HAP-1 (cell line): ENCODE measurements around the gene VTI1B.

Source experiments
- DNase-seq, 2 experiments: peaks; one replicate each; pipeline ENCODE4 v3.0.0-alpha.2; 2016 to 2020; ENCODE audit warnings: low spot score in 2 of 2
- H3K27me3 ChIP-seq: fragments of 250-450 bp; sonication (Bioruptor Pico); 2 replicates; pipeline ENCODE4 v1.5.1; 2020; ENCODE audit warnings: low read depth, mild to moderate bottlenecking, moderate library complexity
- H3K36me3 ChIP-seq: fragments of 250-450 bp; sonication (Bioruptor Pico); replicated peaks from 2 replicates; pipeline ENCODE4 v1.5.1; 2020; ENCODE audit warnings: mild to moderate bottlenecking
- H3K4me1 ChIP-seq: fragments of 250-450 bp; sonication (Bioruptor Pico); 2 replicates; pipeline ENCODE4 v1.5.1; 2020; ENCODE audit warnings: mild to moderate bottlenecking
- H3K4me3 ChIP-seq: fragments of 250-450 bp; sonication (Bioruptor Pico); 2 replicates; pipeline ENCODE4 v1.5.1; 2020; ENCODE audit warnings: mild to moderate bottlenecking, moderate library complexity
- H3K9me3 ChIP-seq: fragments of 250-450 bp; sonication (Bioruptor Pico); 2 replicates; pipeline ENCODE4 v1.5.1; 2020; ENCODE audit warnings: mild to moderate bottlenecking, moderate library complexity
- in situ Hi-C: fragments of 300-500 bp; cut with MboI; formaldehyde crosslinking; loops from 3 replicates; pipeline ENCODE4 v1.14.3; 2020; ENCODE audit warnings: low sequenced_read_pairs, inconsistent platforms, mixed read lengths

VTI1B gene

GRCh38 chr14:67665868-67666267, 8.6 kb downstream of the VTI1B start:
- Histone ChIP-seq H3K36me3 (no peaks in the 10 kb centered on the region), H3K4me3 (no peak overlapping the region), H3K9me3 (no peaks in the 10 kb centered on the region), H3K4me1 (peaks cover 12% of the 10 kb centered on the region), H3K27me3 (no peaks in the 10 kb centered on the region)
- in situ Hi-C loops = no loop called here
- DNase-seq = no peak

- no peaks in the 10 kb centered on the region for H3K9me3 ChIP-seq
- H3K4me3 ChIP-seq = no peak overlapping the region
- in situ Hi-C loops = no loop called here
- H3K27me3 ChIP-seq = no peaks in the 10 kb centered on the region
- no peak for DNase-seq
- H3K4me1 ChIP-seq = peaks cover 7% of the 10 kb centered on the region
- H3K36me3 ChIP-seq = peaks cover 6% of the 10 kb centered on the region
These were observed 10.8 kb downstream of the VTI1B start for GRCh38 chr14:67663633-67664032.

GRCh38 chr14:67653651-67654280, 20.7 kb downstream of the VTI1B start:
- Histone ChIP-seq H3K27me3 (no peaks in the 10 kb centered on the region), H3K36me3 (peaks cover 76% of the 10 kb centered on the region), H3K4me1 (no peaks in the 10 kb centered on the region), H3K9me3 (no peaks in the 10 kb centered on the region), H3K4me3 (no peak overlapping the region)
- DNase-seq = no peak
- in situ Hi-C loops = no loop called here

- Histone ChIP-seq H3K4me1 (no peaks in the 10 kb centered on the region), H3K4me3 (no peak overlapping the region), H3K27me3 (no peaks in the 10 kb centered on the region), H3K36me3 (peaks cover 81% of the 10 kb centered on the region), H3K9me3 (no peaks in the 10 kb centered on the region)
- no peak for DNase-seq
- in situ Hi-C loops = no loop called here
These were observed 22.2 kb downstream of the VTI1B start for GRCh38 chr14:67652189-67652588.

- Histone ChIP-seq H3K36me3 (peaks cover 81% of the 10 kb centered on the region), H3K27me3 (no peaks in the 10 kb centered on the region)
- no peak for DNase-seq
These were observed 23.7 kb downstream of the VTI1B start for GRCh38 chr14:67650694-67651093.

GRCh38 chr14:67650151-67650550, 24.3 kb downstream of the VTI1B start:
- H3K4me3 ChIP-seq = no peak overlapping the region
- H3K4me1 ChIP-seq = no peaks in the 10 kb centered on the region
- H3K36me3 ChIP-seq = peaks cover 77% of the 10 kb centered on the region
- in situ Hi-C loops = no loop called here
- DNase-seq = no peak
- H3K27me3 ChIP-seq = no peaks in the 10 kb centered on the region
- H3K9me3 ChIP-seq = no peaks in the 10 kb centered on the region

More at GRCh38 chr14:67650694-67651093, 23.7 kb downstream of the VTI1B start:
- no peaks in the 10 kb centered on the region for H3K9me3 ChIP-seq
- H3K4me3 ChIP-seq = no peak overlapping the region
- H3K4me1 ChIP-seq = no peaks in the 10 kb centered on the region
- in situ Hi-C loops = no loop called here

- DNase-seq = no peak
- Histone ChIP-seq H3K9me3 (no peaks in the 10 kb centered on the region), H3K4me3 (no peak overlapping the region), H3K36me3 (peaks cover 48% of the 10 kb centered on the region), H3K27me3 (no peaks in the 10 kb centered on the region), H3K4me1 (no peaks in the 10 kb centered on the region)
- in situ Hi-C loops = no loop called here
These were observed 28.3 kb downstream of the VTI1B start for GRCh38 chr14:67646131-67646530.

GRCh38 chr14:67645414-67645813, 29.0 kb downstream of the VTI1B start:
- in situ Hi-C loops = no loop called here
- Histone ChIP-seq H3K36me3 (peaks cover 40% of the 10 kb centered on the region), H3K4me3 (no peak overlapping the region)

GRCh38 chr14:67644428-67644827, 30.0 kb downstream of the VTI1B start:
- Histone ChIP-seq H3K4me1 (no peaks in the 10 kb centered on the region), H3K4me3 (no peak overlapping the region), H3K27me3 (no peaks in the 10 kb centered on the region), H3K36me3 (peaks cover 31% of the 10 kb centered on the region), H3K9me3 (no peaks in the 10 kb centered on the region)
- in situ Hi-C loops = no loop called here
- no peak for DNase-seq

More at GRCh38 chr14:67645414-67645813, 29.0 kb downstream of the VTI1B start:
- Histone ChIP-seq H3K9me3 (no peaks in the 10 kb centered on the region), H3K4me1 (no peaks in the 10 kb centered on the region), H3K27me3 (no peaks in the 10 kb centered on the region)
- DNase-seq = no peak

- Histone ChIP-seq H3K4me3 (no peak overlapping the region), H3K36me3 (peaks cover 23% of the 10 kb centered on the region), H3K4me1 (no peaks in the 10 kb centered on the region), H3K9me3 (no peaks in the 10 kb centered on the region), H3K27me3 (no peaks in the 10 kb centered on the region)
- no peak for DNase-seq
- in situ Hi-C loops = no loop called here
These were observed 30.7 kb downstream of the VTI1B start for GRCh38 chr14:67643713-67644112.

- no peaks in the 10 kb centered on the region for H3K4me1 ChIP-seq
- no peak overlapping the region for H3K4me3 ChIP-seq
- no peaks in the 10 kb centered on the region for H3K9me3 ChIP-seq
- H3K36me3 ChIP-seq = peaks cover 13% of the 10 kb centered on the region
- DNase-seq = no peak
- in situ Hi-C loops = no loop called here
- H3K27me3 ChIP-seq = no peaks in the 10 kb centered on the region
These were observed 32.3 kb downstream of the VTI1B start for GRCh38 chr14:67641902-67642749.

- Histone ChIP-seq H3K36me3 (peaks cover 10% of the 10 kb centered on the region), H3K27me3 (no peaks in the 10 kb centered on the region), H3K9me3 (no peaks in the 10 kb centered on the region), H3K4me3 (no peak overlapping the region), H3K4me1 (no peaks in the 10 kb centered on the region)
- no peak for DNase-seq
- in situ Hi-C loops = no loop called here
These were observed 33.0 kb downstream of the VTI1B start for GRCh38 chr14:67641480-67641879.

GRCh38 chr14:67638642-67639041, 35.8 kb downstream of the VTI1B start:
- no peaks in the 10 kb centered on the region; the same call in 1 of the 2 replicates for H3K36me3 ChIP-seq
- H3K4me3 ChIP-seq = no peak overlapping the region
- no peaks in the 10 kb centered on the region for H3K27me3 ChIP-seq
- DNase-seq = no peak
- H3K4me1 ChIP-seq = no peaks in the 10 kb centered on the region
- in situ Hi-C loops = no loop called here
- H3K9me3 ChIP-seq = no peaks in the 10 kb centered on the region

GRCh38 chr14:67636361-67636919, 38.0 kb downstream of the VTI1B start:
- H3K4me3 ChIP-seq = no peak overlapping the region
- no peak for DNase-seq
- in situ Hi-C loops = no loop called here
- no peaks in the 10 kb centered on the region for H3K4me1 ChIP-seq
- no peaks in the 10 kb centered on the region for H3K9me3 ChIP-seq
- H3K27me3 ChIP-seq = no peaks in the 10 kb centered on the region
- no peaks in the 10 kb centered on the region; the same call in 1 of the 2 replicates for H3K36me3 ChIP-seq
